GM19099 (cell line): ENCODE measurements around the gene BRAP.

Experiments used
- POLR2A ChIP-seq: IDR thresholded peaks from 3 replicates; pipeline ENCODE4 v1.6.1; 2011; ENCODE audit warnings: low read depth; ENCODE audit not compliant: insufficient read length; ENCODE audit errors: extremely low read depth

Gene BRAP, protein sequence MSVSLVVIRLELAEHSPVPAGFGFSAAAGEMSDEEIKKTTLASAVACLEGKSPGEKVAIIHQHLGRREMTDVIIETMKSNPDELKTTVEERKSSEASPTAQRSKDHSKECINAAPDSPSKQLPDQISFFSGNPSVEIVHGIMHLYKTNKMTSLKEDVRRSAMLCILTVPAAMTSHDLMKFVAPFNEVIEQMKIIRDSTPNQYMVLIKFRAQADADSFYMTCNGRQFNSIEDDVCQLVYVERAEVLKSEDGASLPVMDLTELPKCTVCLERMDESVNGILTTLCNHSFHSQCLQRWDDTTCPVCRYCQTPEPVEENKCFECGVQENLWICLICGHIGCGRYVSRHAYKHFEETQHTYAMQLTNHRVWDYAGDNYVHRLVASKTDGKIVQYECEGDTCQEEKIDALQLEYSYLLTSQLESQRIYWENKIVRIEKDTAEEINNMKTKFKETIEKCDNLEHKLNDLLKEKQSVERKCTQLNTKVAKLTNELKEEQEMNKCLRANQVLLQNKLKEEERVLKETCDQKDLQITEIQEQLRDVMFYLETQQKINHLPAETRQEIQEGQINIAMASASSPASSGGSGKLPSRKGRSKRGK

DNA sequence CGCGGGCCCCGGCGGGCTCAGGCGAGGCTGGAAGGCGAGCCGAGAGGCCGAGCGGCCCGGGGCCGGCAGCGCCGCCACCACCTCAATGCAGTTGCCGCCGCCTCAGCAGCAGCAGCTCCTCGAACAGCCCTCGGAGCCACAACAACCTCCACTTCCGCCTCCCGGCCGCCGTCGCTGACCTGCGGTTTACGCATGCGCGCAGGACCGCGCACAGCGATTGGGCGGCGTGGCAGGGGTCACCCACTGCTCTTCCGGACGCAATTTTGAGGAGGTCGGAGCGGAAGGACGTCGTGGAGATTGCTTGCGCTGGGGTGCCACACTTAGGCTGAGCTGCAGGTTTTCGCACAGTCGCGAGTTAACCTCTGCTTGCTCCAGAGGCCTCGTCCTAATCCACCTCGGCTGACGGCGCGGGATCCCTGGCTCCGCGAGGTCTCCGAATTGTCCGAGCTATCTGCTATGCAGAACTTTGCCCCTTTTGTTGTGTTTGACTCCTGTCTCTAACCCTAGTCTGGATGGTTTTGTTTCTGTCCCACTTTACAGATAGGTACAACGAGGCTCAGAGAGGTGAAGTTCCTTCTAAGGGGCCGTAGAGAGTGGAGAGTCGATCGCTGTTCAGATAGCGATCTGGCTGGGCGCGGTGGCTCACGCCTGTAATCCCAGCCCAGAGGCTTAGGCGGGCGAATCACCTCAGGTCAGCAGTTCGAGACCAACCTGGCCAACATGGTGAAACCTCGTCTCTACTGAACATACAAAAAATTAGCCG, at the start of gene BRAP, which contains the start of gene ACAD10:
Gene BRAP, minus strand, starts transcription at position 146 of the 763 bp plus-strand sequence. CDS start 164 bp downstream, outside the sequence.
Gene ACAD10, plus strand, starts transcription at position 243 of the 763 bp plus-strand sequence. CDS start 6,657 bp downstream, outside the sequence.
- peak; percentile 98 for TF ChIP-seq POLR2A

DNA sequence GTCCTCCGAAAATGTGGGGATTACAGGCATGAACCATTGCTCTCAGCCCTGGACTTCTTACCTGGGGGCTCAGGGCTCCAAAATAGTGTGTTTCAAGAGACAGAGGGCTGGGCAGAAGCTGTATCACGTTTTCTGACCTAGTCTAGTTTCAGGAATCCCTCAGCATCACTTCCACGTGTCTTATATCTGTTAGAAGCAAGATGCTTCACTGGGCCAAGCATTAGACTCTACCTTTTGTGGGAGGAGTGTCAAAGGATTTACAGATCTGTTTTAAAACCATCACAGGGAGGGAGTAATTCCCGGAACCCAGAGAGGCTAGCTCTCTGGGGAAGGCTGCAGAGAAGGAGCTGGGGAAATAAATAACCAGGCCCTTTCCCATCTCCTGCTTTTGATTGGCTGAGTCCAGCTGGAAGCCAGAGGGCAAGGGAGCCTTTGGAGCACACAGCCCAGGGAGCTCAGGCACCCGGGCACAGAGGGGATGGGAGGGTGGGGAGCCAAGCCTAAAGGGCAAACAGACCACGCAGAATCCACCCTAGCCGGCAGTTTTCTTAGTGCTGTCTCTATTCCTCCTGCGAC, 47.7 kb upstream of the BRAP start:
- no peak for TF ChIP-seq POLR2A

DNA sequence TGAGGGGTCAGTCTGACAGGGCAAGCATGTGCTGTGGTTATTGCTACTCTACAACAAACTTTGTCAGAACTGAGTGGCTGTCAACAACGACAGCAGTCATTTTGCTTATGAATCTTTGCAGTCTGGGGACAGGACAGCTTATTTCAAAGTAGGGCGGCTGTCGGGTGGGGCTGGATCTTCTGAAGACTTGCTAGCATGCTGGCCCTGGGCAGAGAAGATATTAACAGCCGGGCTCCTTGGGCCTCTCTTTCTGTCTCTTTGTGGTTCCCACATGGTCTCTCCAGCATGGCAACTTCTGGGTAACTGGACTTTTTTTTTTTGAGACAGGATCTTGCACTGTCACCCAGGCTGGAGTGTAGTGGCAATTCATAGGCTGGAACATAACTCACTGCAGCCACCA, 47.0 kb upstream of the BRAP start:
- no peak for TF ChIP-seq POLR2A

DNA sequence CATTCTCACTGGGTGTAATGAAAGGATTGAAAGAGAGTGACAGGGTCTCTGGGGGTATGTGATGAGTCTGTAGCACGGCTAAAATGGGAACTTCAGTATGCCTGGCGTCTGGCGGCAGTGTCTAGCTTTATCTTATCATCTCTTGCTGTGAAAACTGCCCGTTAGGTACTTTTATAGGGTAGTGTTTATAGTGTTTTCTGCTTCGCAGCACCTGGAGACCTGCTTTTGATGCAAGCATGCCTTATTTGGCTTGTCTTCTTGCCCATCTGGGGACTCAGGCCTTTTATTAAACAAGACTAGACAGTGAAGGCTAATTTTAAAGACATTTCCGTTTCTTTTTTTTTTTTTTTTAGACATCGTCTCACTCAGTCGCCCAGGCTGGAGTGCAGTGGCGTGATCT, 44.7 kb upstream of the BRAP start:
- no peak for TF ChIP-seq POLR2A

DNA sequence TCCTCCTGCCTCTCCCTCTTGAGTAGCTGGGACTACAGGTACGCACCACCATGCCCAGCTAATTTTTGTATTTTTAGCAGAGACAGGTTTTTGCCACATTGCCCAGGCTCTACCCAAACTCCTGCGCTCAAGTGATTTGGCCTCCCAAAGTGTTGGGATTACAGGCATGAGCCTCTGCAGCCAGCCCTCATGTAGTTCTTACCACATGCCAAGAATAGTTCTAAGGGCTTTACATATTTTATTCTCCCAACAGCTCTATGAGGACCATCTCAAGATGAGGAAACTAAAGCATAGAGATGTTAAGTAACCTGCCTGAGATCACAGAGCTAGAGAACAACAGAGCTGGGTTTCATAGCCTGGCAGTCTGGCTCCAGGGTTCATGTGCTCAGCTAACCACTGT, 43.0 kb upstream of the BRAP start:
- TF ChIP-seq POLR2A = no peak

DNA sequence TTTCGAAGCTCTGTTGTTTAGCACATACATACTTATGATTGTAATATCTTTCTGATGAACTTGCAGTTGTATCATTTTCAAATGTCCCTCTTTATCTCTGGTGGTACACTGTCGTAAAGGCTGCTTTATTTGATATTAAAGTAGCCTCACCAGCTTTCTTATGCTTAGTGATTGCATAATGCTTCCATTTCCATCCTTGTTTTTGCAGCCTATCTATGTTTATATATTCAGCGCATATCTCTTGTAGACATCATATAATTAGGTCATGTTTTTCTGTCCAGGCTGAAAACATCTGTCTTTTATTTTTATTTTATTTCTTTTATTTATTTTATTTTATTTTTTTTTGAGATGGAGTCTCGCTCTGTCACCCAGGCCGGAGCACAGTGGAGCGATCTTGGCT, 34.7 kb upstream of the BRAP start:
- no peak for TF ChIP-seq POLR2A

DNA sequence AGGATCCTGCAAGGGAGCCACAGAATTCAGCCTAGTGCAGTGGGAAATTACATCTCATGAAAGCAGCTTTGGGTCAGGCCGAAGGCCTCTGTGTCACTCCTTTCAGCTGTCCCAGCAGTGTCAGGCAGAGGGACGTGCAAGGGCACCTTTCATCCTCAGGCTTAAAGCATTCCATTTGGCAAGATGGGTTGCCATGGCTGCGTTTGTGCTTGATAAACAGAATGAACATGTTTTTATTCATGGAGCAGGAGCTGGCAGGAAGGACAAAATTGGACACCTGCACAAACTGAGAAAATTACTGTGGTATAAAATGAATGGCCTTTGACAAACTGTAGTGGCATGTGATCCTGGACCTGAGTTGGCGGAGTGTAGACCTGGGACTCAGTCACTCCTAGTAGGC, 29.5 kb upstream of the BRAP start:
- TF ChIP-seq POLR2A = no peak

DNA sequence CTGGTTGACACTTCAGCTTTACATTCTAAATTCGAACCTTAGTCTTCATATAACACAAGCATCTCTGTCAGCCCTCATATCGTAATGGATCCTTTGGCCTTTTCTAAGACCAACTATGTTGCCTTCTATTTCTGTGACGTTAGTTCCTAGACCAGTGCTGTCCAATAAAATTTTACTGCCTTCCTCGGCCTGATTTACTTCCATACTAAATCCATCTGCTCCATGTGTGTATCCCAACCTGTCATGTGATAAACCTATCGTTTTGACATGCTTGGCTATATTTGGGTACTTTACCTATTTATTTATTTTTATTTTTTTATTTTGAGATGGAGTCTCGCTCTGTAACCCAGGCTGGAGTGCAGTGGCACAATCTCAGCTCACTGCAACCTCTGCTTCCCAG, 20.4 kb upstream of the BRAP start:
- no peak for TF ChIP-seq POLR2A

DNA sequence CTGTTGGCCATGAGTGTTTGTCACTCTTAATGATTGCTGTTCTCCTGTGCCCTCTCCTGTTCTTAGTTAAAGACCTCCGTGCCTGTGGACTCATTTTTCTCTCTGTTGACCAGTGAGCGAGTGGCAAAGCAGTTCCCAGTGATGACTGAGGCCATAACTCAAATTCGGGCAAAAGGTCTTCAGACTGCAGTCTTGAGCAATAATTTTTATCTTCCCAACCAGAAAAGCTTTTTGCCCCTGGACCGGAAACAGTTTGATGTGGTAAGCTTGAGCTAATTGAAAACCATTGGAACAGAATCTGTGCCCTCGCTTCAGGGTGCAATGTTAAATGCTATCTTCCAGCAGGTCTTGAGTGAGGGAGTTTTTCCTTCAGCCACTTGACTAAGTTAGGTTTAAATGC, 19.9 kb upstream of the BRAP start:
- no peak for TF ChIP-seq POLR2A

DNA sequence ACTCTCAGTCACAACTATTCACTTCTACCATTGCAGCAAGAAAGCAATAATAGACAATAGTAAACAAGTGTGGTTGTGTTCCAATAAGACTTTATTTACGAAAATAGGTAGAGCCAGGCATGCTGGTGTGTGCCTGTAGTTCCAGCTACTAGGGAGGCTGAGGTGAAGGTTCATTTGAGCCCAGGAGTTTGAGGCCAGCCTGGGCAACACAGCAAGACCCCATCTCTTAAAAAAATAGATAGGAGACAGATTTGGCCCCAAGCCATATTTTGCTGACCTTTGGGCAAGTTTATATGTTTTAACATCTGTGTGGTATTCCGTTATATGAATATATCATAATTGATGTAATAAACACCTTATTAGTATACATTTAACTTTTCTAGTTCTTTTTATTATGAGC, 14.2 kb upstream of the BRAP start:
- TF ChIP-seq POLR2A = no peak

DNA sequence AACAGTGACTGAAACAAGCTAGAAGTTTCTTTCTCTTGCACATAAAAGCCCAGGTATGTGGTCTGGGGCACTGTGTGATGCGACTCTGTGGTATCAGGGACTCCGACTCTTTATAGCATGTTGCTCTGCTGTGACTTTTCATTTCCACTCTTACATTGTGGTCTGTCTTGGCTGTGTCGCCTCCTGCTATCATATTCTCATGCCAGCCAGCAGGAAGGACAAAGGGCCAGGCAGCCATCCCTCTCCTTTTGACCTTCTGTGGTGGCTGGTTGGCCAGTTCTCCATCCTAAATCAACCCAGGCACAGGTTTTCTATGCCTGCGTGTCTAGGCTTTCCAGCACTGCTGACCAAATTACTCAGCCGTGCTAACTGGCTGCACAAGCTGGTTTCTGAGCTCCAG, 8.1 kb upstream of the BRAP start:
- no peak for TF ChIP-seq POLR2A

DNA sequence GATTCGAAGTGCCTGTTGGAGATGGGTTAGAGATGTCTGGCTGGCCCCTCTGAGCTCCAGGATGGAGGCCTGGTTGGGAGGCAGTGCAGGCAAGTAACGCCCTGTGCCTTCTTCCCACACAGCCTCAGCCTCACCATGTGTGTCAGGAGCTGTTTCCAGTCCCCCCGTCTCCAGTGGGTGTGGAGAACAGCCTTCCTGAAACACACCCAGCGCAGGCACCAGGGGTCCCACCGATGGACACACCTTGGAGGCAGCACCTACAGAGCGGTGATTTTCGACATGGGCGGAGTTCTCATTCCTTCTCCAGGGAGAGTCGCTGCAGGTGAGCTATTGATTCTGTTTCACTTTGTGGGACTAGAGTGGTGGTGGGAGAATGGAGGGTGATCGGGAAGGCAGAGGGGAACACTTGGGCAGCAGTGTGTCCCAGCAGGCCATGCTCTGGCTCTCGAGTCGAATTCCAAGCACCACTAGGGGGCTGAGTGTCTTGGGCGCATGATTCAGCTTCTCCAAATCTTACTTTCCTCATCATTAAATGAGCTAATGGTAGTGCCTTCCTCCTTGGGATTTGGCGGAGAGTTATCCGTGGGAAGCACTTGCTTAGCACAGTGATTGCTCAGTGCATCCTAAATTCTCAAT, 6.9 kb upstream of the BRAP start:
- TF ChIP-seq POLR2A = no peak

DNA sequence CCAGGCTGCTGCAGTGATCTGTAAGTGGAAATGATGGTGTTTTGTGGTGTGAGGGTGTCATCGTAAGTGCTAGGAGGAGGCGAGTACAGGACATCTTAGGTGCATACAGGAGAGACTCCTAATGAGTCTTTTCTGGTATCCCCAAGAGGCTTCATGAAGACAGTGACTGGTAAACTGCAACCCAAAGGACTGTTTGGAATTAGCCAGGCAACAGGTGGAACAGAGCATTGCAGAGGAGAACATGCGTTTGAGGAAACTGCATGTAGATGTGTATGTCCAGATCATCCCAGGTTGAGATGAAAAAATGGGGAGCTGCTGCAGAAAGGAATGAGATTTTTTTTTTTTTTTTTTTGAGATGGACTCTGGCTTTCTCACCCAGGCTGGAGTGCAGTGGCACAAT, 5.5 kb upstream of the BRAP start:
- TF ChIP-seq POLR2A = no peak

DNA sequence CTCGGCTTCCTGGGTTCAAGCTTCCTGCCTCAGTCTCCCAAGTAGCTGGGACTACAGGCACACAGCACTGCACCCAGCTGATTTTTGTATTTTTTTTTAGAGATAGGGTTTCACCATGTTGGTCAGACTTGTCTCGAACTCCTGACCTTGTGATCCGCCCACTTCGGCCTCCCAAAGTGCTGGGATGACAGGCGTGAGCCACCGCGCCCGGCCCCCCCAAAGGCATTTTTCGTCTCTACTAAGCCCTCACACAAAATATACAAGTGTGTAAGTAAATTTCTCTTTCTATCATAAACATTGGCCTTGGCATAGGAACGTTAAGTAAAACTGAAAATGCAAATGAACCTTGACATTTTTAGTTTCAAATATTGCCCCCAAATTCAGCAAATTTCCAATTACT, 2.2 kb upstream of the BRAP start:
- TF ChIP-seq POLR2A = no peak

DNA sequence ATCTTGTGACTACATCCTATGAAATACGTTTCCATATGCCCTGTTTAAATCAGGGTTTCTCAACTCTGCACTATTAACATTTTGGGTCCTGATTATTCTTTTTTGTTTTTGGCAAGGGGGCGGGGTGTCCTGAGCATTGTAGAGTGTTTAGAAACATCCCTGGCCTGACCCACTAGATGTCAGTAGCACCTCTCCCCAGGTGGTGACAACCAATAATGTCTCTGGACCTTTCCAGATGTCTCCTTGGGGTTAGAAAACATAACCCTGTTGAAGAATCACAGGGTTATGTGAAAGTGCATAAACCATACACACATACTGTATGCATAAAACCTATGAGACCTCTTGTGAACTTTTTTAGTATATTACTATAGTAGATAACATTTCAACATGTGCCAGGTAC, 1.5 kb upstream of the BRAP start:
- TF ChIP-seq POLR2A = no peak
